Measurements from ENCODE around the gene STARD9.

The STARD9 gene

GRCh38 chr15:42592716-42593115 is 17.3 kb downstream of the STARD9 start:
- Histone ChIP-seq H4K12ac (ENCODE audit: low read depth, low read length) (no peak overlapping the region), H3K4ac (ENCODE audit: low read depth, low read length) (no peak overlapping the region), H3K23ac (ENCODE audit: low read length) (no peak overlapping the region)

GRCh38 chr15:42593143-42593542 is 17.7 kb downstream of the STARD9 start:
- H2BK12ac ChIP-seq (ENCODE audit: low read length) = no peak overlapping the region
- no peak overlapping the region for H4K8ac ChIP-seq (ENCODE audit: low read depth, low read length)
- no peak overlapping the region for H4K12ac ChIP-seq (ENCODE audit: low read depth, low read length)
- no peak overlapping the region for H2AK5ac ChIP-seq (ENCODE audit: low read length)
- H3K27ac ChIP-seq (ENCODE audit: low read depth, low read length) = no peak overlapping the region
- no peak overlapping the region for H2BK120ac ChIP-seq (ENCODE audit: insufficient read depth, low read length, poor library complexity)
- H3K4me1 ChIP-seq (ENCODE audit: control insufficient read depth in 1 of 2, insufficient read depth in 2 of 2, low read length in 2 of 2) = no peaks in the 10 kb centered on the region
- H3K79me2 ChIP-seq (ENCODE audit: control insufficient read depth, insufficient read depth, low read length, poor library complexity) = no peaks in the 10 kb centered on the region
- no peaks in the 10 kb centered on the region for H3K27me3 ChIP-seq (ENCODE audit: insufficient read depth, low read length)
- H3K23ac ChIP-seq (ENCODE audit: low read length) = no peak overlapping the region
- H3K79me1 ChIP-seq (ENCODE audit: low read length) = no peaks in the 10 kb centered on the region
- no peak overlapping the region for H3K14ac ChIP-seq (ENCODE audit: low read length)
- no peak overlapping the region for H3K18ac ChIP-seq (ENCODE audit: low read length)
- no CpG with 5 or more reads among the region's 4 CpGs for WGBS (ENCODE audit: extremely low coverage, insufficient coverage, insufficient read length)
- no peak overlapping the region for H2BK5ac ChIP-seq (ENCODE audit: low read depth, low read length, poor library complexity)
- H3K4ac ChIP-seq (ENCODE audit: low read depth, low read length) = no peak overlapping the region
- H4K91ac ChIP-seq (ENCODE audit: low read depth, low read length) = no peak overlapping the region
- H3K36me3 ChIP-seq (ENCODE audit: control insufficient read depth in 1 of 2, insufficient read depth in 2 of 2, low read length in 2 of 2) = no peaks in the 10 kb centered on the region
- no peak overlapping the region for H2AFZ ChIP-seq (ENCODE audit: insufficient read depth, low read length, poor library complexity)
- H3K9ac ChIP-seq (ENCODE audit: low read length) = no peak overlapping the region
- H3K9me3 ChIP-seq (ENCODE audit: insufficient read depth, low read depth, low read length) = no peaks in the 10 kb centered on the region
- no peak for DNase-seq
- no peak overlapping the region for H3K4me3 ChIP-seq (ENCODE audit: low read depth, low read length)
- no peak overlapping the region for H3K4me2 ChIP-seq (ENCODE audit: low read length)

More at GRCh38 chr15:42592716-42593115, 17.3 kb downstream of the STARD9 start:
- Histone ChIP-seq H2BK12ac (ENCODE audit: low read length) (no peak overlapping the region), H2AFZ (ENCODE audit: insufficient read depth, low read length, poor library complexity) (no peak overlapping the region), H3K14ac (ENCODE audit: low read length) (no peak overlapping the region), H2BK120ac (ENCODE audit: insufficient read depth, low read length, poor library complexity) (no peak overlapping the region), H3K79me1 (ENCODE audit: low read length) (no peaks in the 10 kb centered on the region), H3K27me3 (ENCODE audit: insufficient read depth, low read length) (no peaks in the 10 kb centered on the region), H3K4me1 (ENCODE audit: control insufficient read depth in 1 of 2, insufficient read depth in 2 of 2, low read length in 2 of 2) (no peaks in the 10 kb centered on the region), H3K36me3 (ENCODE audit: control insufficient read depth in 1 of 2, insufficient read depth in 2 of 2, low read length in 2 of 2) (no peaks in the 10 kb centered on the region), H4K8ac (ENCODE audit: low read depth, low read length) (no peak overlapping the region), H3K27ac (ENCODE audit: low read depth, low read length) (no peak overlapping the region), H2AK5ac (ENCODE audit: low read length) (no peak overlapping the region), H3K79me2 (ENCODE audit: control insufficient read depth, insufficient read depth, low read length, poor library complexity) (no peaks in the 10 kb centered on the region), H2BK5ac (ENCODE audit: low read depth, low read length, poor library complexity) (no peak overlapping the region), H3K9ac (ENCODE audit: low read length) (no peak overlapping the region), H3K4me2 (ENCODE audit: low read length) (no peak overlapping the region), H3K9me3 (ENCODE audit: insufficient read depth, low read depth, low read length) (no peaks in the 10 kb centered on the region), H3K18ac (ENCODE audit: low read length) (no peak overlapping the region), H4K91ac (ENCODE audit: low read depth, low read length) (no peak overlapping the region), H3K4me3 (ENCODE audit: low read depth, low read length) (no peak overlapping the region)
- no peak for DNase-seq
- no CpG with 5 or more reads among the region's 3 CpGs for WGBS (ENCODE audit: extremely low coverage, insufficient coverage, insufficient read length)

- H2BK120ac ChIP-seq (ENCODE audit: insufficient read depth, low read length, poor library complexity) = no peak overlapping the region
- WGBS (ENCODE audit: extremely low coverage, insufficient coverage, insufficient read length) = no CpG with 5 or more reads among the region's 5 CpGs
- H4K91ac ChIP-seq (ENCODE audit: low read depth, low read length) = no peak overlapping the region
- H2AK5ac ChIP-seq (ENCODE audit: low read length) = no peak overlapping the region
- H3K9me3 ChIP-seq (ENCODE audit: insufficient read depth, low read depth, low read length) = no peaks in the 10 kb centered on the region
- H3K79me1 ChIP-seq (ENCODE audit: low read length) = no peaks in the 10 kb centered on the region
- no peak for DNase-seq
- H3K23ac ChIP-seq (ENCODE audit: low read length) = no peak overlapping the region
- no peak overlapping the region for H3K18ac ChIP-seq (ENCODE audit: low read length)
- H3K4me3 ChIP-seq (ENCODE audit: low read depth, low read length) = no peak overlapping the region
- H3K27ac ChIP-seq (ENCODE audit: low read depth, low read length) = no peak overlapping the region
- H4K12ac ChIP-seq (ENCODE audit: low read depth, low read length) = no peak overlapping the region
- no peaks in the 10 kb centered on the region for H3K36me3 ChIP-seq (ENCODE audit: control insufficient read depth in 1 of 2, insufficient read depth in 2 of 2, low read length in 2 of 2)
- no peak overlapping the region for H2BK12ac ChIP-seq (ENCODE audit: low read length)
- no peak overlapping the region for H3K9ac ChIP-seq (ENCODE audit: low read length)
- H3K4ac ChIP-seq (ENCODE audit: low read depth, low read length) = no peak overlapping the region
- no peaks in the 10 kb centered on the region for H3K4me1 ChIP-seq (ENCODE audit: control insufficient read depth in 1 of 2, insufficient read depth in 2 of 2, low read length in 2 of 2)
- H3K4me2 ChIP-seq (ENCODE audit: low read length) = no peak overlapping the region
- no peak overlapping the region for H2AFZ ChIP-seq (ENCODE audit: insufficient read depth, low read length, poor library complexity)
- no peaks in the 10 kb centered on the region for H3K79me2 ChIP-seq (ENCODE audit: control insufficient read depth, insufficient read depth, low read length, poor library complexity)
- no peaks in the 10 kb centered on the region for H3K27me3 ChIP-seq (ENCODE audit: insufficient read depth, low read length)
- no peak overlapping the region for H2BK5ac ChIP-seq (ENCODE audit: low read depth, low read length, poor library complexity)
- no peak overlapping the region for H4K8ac ChIP-seq (ENCODE audit: low read depth, low read length)
- no peak overlapping the region for H3K14ac ChIP-seq (ENCODE audit: low read length)
Measured at GRCh38 chr15:42594095-42594494, 18.7 kb downstream of the STARD9 start.

GRCh38 chr15:42595626-42596240 is 20.3 kb downstream of the STARD9 start:
- no peak overlapping the region for H3K4me2 ChIP-seq (ENCODE audit: low read length)
- no peaks in the 10 kb centered on the region for H3K9me3 ChIP-seq (ENCODE audit: insufficient read depth, low read depth, low read length)
- H3K4me1 ChIP-seq (ENCODE audit: control insufficient read depth in 1 of 2, insufficient read depth in 2 of 2, low read length in 2 of 2) = no peaks in the 10 kb centered on the region
- H2BK5ac ChIP-seq (ENCODE audit: low read depth, low read length, poor library complexity) = no peak overlapping the region
- H2AFZ ChIP-seq (ENCODE audit: insufficient read depth, low read length, poor library complexity) = no peak overlapping the region
- H4K8ac ChIP-seq (ENCODE audit: low read depth, low read length) = no peak overlapping the region
- no peak overlapping the region for H4K12ac ChIP-seq (ENCODE audit: low read depth, low read length)
- WGBS (ENCODE audit: extremely low coverage, insufficient coverage, insufficient read length) = no CpG with 5 or more reads among the region's 4 CpGs
- no peaks in the 10 kb centered on the region for H3K36me3 ChIP-seq (ENCODE audit: control insufficient read depth in 1 of 2, insufficient read depth in 2 of 2, low read length in 2 of 2)
- no peak overlapping the region for H3K18ac ChIP-seq (ENCODE audit: low read length)
- H2BK12ac ChIP-seq (ENCODE audit: low read length) = no peak overlapping the region
- DNase-seq = no peak
- H3K79me1 ChIP-seq (ENCODE audit: low read length) = no peaks in the 10 kb centered on the region
- no peak overlapping the region for H2AK5ac ChIP-seq (ENCODE audit: low read length)
- H2BK120ac ChIP-seq (ENCODE audit: insufficient read depth, low read length, poor library complexity) = no peak overlapping the region
- no peak overlapping the region for H3K4me3 ChIP-seq (ENCODE audit: low read depth, low read length)
- H3K4ac ChIP-seq (ENCODE audit: low read depth, low read length) = no peak overlapping the region
- H3K23ac ChIP-seq (ENCODE audit: low read length) = no peak overlapping the region
- no peaks in the 10 kb centered on the region for H3K79me2 ChIP-seq (ENCODE audit: control insufficient read depth, insufficient read depth, low read length, poor library complexity)
- no peak overlapping the region for H4K91ac ChIP-seq (ENCODE audit: low read depth, low read length)
- no peak overlapping the region for H3K9ac ChIP-seq (ENCODE audit: low read length)
- H3K27me3 ChIP-seq (ENCODE audit: insufficient read depth, low read length) = no peaks in the 10 kb centered on the region
- H3K14ac ChIP-seq (ENCODE audit: low read length) = no peak overlapping the region
- H3K27ac ChIP-seq (ENCODE audit: low read depth, low read length) = no peak overlapping the region
